GM12865 (cell line): ENCODE results near the gene FBLN5.

Experiments
- DNase-seq: peaks from one replicate; pipeline ENCODE4 v3.0.0; 2010; ENCODE audit warnings: low read depth
- H3K4me3 ChIP-seq: 2 replicates; pipeline ENCODE4 v1.5.1; 2011; ENCODE audit warnings: mild to moderate bottlenecking, low read depth, low read length, control low read depth
- CTCF ChIP-seq: IDR thresholded peaks from 2 replicates; pipeline ENCODE4 v1.5.1; 2011; ENCODE audit warnings: low read length, control low read depth, low read depth, inconsistent platforms; ENCODE audit not compliant: insufficient read depth; ENCODE audit errors: missing control alignments

Gene FBLN5

DNA sequence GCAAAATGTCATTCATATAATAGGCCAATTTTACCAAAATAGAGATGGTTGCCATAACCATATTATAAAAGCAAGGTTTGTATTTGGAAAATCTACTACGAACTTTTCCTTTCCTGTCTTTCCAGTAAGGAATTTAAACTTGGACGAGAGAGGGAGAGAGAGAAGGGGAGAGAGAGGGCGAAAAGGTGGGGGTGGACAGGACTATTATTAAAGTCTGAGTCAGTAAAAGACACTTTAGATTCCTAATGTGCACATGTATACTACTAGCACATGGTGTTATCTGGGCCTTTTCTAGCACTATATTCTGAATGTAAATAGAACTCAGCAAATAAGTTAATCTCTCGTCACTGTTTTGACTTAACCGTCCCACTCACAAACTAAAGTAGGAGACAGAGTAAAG, 30.4 kb upstream of the FBLN5 start:
- no peak for DNase-seq
- TF ChIP-seq CTCF = no peak
- H3K4me3 ChIP-seq = no peak overlapping the region

DNA sequence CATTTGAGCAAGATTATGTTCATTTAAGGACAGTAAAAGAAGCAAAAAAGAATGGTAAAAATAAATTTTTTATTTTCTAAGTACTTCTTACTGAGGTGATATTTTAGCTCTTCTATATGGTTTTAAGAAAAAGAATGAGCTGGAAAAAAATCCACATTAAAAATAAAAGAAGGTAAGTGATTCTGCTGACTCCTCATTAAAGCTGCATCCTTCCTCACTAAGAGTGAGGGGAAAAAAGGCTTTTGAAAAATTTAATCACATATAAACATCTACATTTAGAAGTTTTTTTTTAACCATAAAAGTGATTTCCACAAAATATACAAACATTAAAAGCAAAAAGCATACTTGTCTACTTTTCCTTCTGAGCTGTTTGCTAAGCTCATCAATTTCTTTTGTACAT, 28.3 kb upstream of the FBLN5 start:
- no peak overlapping the region for H3K4me3 ChIP-seq
- no peak for TF ChIP-seq CTCF
- no peak for DNase-seq

- no peak for DNase-seq
- no peak overlapping the region for H3K4me3 ChIP-seq
- TF ChIP-seq CTCF = no peak
These were observed 23.8 kb upstream of the FBLN5 start for GRCh38 chr14:91971188-91971778.

DNA sequence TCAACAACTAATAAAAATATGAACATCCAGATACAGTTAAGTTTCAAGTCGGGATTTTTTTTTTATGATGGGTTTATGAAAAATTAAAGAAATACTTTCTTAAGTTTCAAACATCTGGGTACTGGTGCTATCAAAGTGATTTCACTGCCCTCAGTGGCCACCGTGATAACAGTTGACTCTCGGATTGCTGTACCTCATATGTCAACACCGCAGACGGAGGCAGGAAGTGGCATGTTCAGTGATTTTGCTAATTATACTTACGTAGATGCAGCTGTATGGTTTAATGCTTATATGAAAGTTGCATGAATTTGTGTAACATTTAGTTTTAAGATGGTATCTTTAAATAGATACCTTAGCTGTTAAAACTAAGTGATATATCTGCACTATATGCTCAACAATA, 20.8 kb upstream of the FBLN5 start:
- TF ChIP-seq CTCF = no peak
- H3K4me3 ChIP-seq = no peak overlapping the region
- DNase-seq = peak; percentile 22

- no peak for TF ChIP-seq CTCF
- no peak overlapping the region for H3K4me3 ChIP-seq
- DNase-seq = no peak
These were observed 17.2 kb upstream of the FBLN5 start for GRCh38 chr14:91964724-91965123.

- DNase-seq = no peak
- no peak for TF ChIP-seq CTCF
- no peak overlapping the region for H3K4me3 ChIP-seq
These were observed 16.5 kb upstream of the FBLN5 start for GRCh38 chr14:91964011-91964410.

GRCh38 chr14:91963465-91963864, 16.0 kb upstream of the FBLN5 start:
- TF ChIP-seq CTCF = no peak
- no peak overlapping the region for H3K4me3 ChIP-seq
- no peak for DNase-seq
